Aorta (tissue), 5 donors: ENCODE results near the gene OR2A5. TPM values are rescaled to one million over a fixed set of nuclear protein-coding genes. Genes with fewer than 3 reads are reported as not detected.
A peak's percentile ranks its signal among the peaks of the same experiment; 100 is the strongest.
"Not testable (repeated sequence)": the region's sequence is repeated elsewhere in the genome, so short reads cannot be mapped to it uniquely, and the experiment has no call there.

ENCODE experiments used
- ATAC-seq: fragments of 200-7000 bp; cut with Tn5 transposase; one replicate; pipeline ENCODE4 v1.9.1; 2022; ENCODE audit warnings: moderate library complexity; ENCODE audit not compliant: low FRiP score
- DNase-seq, 2 donors: peaks; one replicate each; pipeline ENCODE4 v3.0.0-alpha.2; 2020
- H3K27ac ChIP-seq, 2 donors: one replicate each; pipeline ENCODE4 v1.5.1; 2013; ENCODE audit warnings: low read length in 2 of 2, mild to moderate bottlenecking in 2 of 2, moderate library complexity in 2 of 2, control low read depth in 1 of 2, inconsistent platforms in 1 of 2, low read depth in 1 of 2
- H3K27me3 ChIP-seq, 2 donors: one replicate each; pipeline ENCODE4 v1.6.1; 2013; ENCODE audit warnings: control low read depth in 1 of 2, low read length in 1 of 2, mild to moderate bottlenecking in 1 of 2, moderate library complexity in 1 of 2; ENCODE audit not compliant: insufficient read depth in 2 of 2, control insufficient read depth in 1 of 2
- H3K36me3 ChIP-seq, 2 donors: one replicate each; pipeline ENCODE4 v1.6.1; 2013; ENCODE audit warnings: control low read depth in 1 of 2, low read length in 1 of 2, mild to moderate bottlenecking in 1 of 2; ENCODE audit not compliant: insufficient read depth in 2 of 2, control insufficient read depth in 1 of 2
- H3K4me1 ChIP-seq, 2 donors: one replicate each; pipeline ENCODE4 v1.6.1; 2013; ENCODE audit warnings: low read length in 2 of 2, control low read depth in 1 of 2, mild to moderate bottlenecking in 1 of 2, moderate library complexity in 1 of 2; ENCODE audit not compliant: insufficient read depth in 2 of 2, control insufficient read depth in 1 of 2
- H3K4me3 ChIP-seq, 2 donors: one replicate each; pipeline ENCODE4 v1.5.1; 2013; ENCODE audit warnings: low read length in 2 of 2, control low read depth in 1 of 2, mild to moderate bottlenecking in 1 of 2
- H3K9me3 ChIP-seq: one replicate; pipeline ENCODE4 v1.6.1; 2013; ENCODE audit warnings: mild to moderate bottlenecking, low read length; ENCODE audit not compliant: control insufficient read depth
- WGBS, 2 donors: extraction: QIAGEN DNeasy Blood & Tissue Kit; methylation state at CpG; one replicate each; pipeline ENCODE4 v1.1.7; 2013; 5-methylcytosine and 5-hydroxymethylcytosine counted together
- intact Hi-C, 2 donors: fragments of 100-400 bp; cut with DNase I; formaldehyde crosslinking; loops; one replicate each; pipeline versions ENCODE4 v1.14.2 to v1.15.0; 2022
- polyA plus RNA-seq, 2 donors: library from polyadenylated mRNA; stranded (reverse); fragments of 200-250 nt; gene quantifications; one replicate each; pipeline ENCODE4 v1.2.3, GENCODE V29; 2013
- total RNA-seq, 2 donors: library from RNA; stranded (reverse); fragmentation: NEBNext Ultra II Directional; extraction: Animal tissue kit (Norgen Biotek cat#: 25700); gene quantifications; one replicate each; pipeline ENCODE4 v1.2.1, GENCODE V29; 2021
- donor health status: healthy with polysubstance abuse.
- donor health status: Bipolar disorder and iron deficiency.
- donor health status: DM: no; HTN: no; CAD: no.
- donor health status: DM: no; HTN: no; CAD: no.
- donor health status: DM: yes; HTN: yes; CAD: no.

OR2A5 gene
- total and polyA plus RNA-seq, 4 donors: not detected

DNA sequence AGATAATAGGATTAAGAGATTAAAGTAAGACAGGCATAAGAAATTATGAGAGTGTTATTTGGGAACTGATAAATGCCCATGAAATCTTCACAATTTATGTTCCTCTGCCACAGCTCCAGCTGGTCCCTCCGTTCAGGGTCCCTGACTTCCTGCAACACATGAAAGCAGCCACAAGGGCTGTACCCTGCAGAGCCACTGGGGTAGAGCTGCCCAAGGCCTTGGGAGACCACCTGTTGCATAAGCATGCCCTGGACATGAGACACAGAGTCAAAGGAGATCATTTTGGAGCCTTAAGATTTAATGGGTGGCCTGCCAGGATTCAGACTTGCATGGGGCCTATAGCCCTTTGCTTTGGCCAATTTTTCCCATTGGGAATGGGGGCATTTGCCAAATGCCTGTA is 37.9 kb upstream of the OR2A5 start:
- intact Hi-C loops, DNase-seq, H3K27ac ChIP-seq, H3K9me3 ChIP-seq, ATAC-seq, H3K4me3 ChIP-seq, H3K36me3 ChIP-seq, H3K4me1 ChIP-seq, H3K27me3 ChIP-seq: not testable (repeated sequence)
- WGBS, 2 donors: 88 to 96% methylated on average over 1 of the region's 1 CpG

DNA sequence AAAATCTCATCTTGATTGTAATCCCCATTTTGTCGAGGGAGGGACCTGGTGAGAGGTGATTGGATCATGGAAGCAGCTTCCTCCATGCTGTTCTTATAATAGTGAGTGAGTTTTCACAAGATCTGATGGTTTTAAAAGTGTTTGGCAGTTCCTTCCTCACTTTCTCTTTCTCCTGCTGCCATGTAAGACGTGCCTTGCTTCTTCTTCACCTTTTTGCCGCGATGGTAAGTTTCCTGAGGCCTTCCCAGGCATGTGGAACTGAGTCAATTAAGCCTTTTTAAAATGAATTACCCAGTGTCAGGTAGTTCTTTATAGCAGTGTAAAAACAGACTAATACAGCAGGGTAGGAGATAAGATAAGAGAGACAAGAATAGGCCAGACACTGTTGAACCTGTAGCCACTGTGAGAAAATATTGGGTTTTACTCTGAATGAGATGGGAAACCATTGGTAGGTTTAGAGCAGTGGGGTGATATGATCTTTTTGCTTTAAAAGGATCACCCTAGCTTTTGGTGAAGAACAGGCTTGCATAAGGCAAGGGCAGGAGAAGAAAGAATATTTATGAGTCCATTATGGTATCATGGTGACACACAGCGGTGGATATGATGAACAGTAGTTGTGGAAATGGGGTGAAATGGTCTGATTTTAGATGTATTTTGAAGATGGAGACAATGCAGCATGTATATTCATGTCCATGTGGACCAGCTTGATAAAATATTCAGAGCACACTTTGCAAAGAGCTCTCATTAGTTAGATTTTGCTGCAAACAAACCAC is 37.1 kb upstream of the OR2A5 start:
- Histone ChIP-seq H3K4me3 (no peak overlapping the region), H3K9me3 (no peaks in the 10 kb centered on the region), H3K27ac (no peak overlapping the region), H3K4me1 (no peaks in the 10 kb centered on the region), H3K27me3 (no peaks in the 10 kb centered on the region), H3K36me3 (no peaks in the 10 kb centered on the region)
- DNase-seq: no peak
- intact Hi-C loops: no loop called here
- ATAC-seq: no peak
- 84 to 92% methylated on average over 5 of the region's 5 CpGs for WGBS, 2 donors

DNA sequence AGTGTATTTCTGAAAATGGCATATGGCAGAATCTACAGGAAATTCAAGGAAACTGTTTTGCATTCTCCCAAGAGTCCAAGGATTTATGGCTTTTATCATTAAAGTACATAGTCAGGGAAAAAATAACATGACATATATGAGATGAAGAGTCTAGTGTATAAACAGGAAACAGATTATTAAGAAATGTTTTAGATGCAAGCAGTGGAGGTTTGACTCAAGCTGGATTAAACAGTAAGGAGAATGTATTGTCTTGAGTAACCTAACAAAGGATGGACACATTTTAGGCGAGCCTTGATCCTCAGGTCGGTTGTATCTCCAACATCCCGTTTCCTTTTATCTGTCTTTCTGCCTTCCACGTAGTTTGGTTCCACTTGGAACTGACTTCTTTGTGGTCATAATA is 30.7 kb upstream of the OR2A5 start:
- H3K27me3 ChIP-seq: no peaks in the 10 kb centered on the region
- DNase-seq (no peak), ATAC-seq (no peak)
- H3K36me3 ChIP-seq: no peaks in the 10 kb centered on the region
- H3K27ac ChIP-seq: no peak overlapping the region
- intact Hi-C loops: no loop called here
- no peak overlapping the region for H3K4me3 ChIP-seq
- 77 to 93% methylated on average over 4 of the region's 4 CpGs for WGBS, 2 donors
- peaks cover 0 to 3% of the 10 kb centered on the region in 2 donors for H3K4me1 ChIP-seq
- H3K9me3 ChIP-seq: no peaks in the 10 kb centered on the region

DNA sequence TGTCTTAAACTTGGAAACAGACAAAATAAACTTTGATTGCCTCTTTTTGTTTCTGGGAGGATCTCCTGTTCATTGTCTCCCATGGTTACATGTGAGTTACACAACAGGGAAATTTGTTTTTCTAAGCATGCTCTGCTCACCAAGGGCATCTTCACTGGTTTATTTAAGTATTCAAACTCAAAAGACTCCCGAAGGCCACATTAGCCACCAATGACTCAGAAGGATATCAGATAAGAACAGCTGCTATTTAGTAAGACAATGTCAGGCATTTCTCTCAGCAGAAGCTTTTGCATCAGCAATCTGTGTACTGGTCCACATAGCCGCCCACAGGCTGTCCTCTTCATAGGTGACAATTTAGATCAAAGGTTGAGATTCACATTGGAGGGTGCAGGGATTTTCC is 29.3 kb upstream of the OR2A5 start:
- Histone ChIP-seq H3K27me3 (no peaks in the 10 kb centered on the region), H3K27ac (no peak overlapping the region), H3K4me1 (peaks cover 0 to 3% of the 10 kb centered on the region in 2 donors), H3K36me3 (no peaks in the 10 kb centered on the region), H3K4me3 (no peak overlapping the region), H3K9me3 (no peaks in the 10 kb centered on the region)
- 40 to 44% methylated on average over 2 of the region's 2 CpGs for WGBS, 2 donors
- no peak for DNase-seq
- intact Hi-C loops: no loop called here
- peak; percentile 60 for ATAC-seq

DNA sequence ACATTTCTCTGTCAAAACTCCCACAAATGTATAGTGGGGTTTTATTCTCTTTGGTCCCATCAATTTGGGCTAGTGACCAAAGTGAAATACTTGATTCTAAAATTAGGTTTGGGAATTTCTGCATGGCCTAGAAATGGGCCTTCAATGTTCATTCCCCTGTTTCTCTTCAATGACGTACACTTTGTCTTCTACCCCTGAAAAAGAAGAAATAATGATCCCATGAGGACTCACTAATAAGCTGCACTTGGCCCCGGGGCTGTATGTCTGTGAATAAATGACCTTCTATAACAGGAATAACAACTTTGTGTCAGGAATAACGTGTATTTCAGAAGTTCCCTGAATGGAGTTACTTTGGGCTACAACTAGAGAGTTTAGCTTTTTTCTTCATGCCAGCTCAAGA is 28.4 kb upstream of the OR2A5 start:
- intact Hi-C loops: no loop called here
- WGBS, 2 donors: 26 to 53% methylated on average over 3 of the region's 3 CpGs

DNA sequence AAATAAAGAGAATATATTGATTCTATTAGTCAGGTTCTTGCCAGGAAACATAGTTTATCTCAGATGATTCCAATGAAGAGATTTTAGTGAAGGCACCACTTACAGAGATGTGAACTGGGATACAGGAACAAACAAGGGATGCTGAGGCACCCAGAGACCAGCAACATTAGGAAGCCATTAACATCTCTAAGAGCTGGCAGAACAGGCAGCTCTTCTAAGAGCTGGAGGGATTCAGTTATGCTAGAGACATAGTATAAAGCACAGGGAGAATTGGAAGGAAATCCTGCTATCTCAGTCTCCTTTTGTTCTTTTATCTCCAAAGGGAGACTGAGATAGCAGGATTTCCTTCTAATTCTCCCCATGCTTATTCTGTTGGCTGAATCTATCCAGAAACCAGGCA is 26.6 kb upstream of the OR2A5 start:
- H3K27me3 ChIP-seq: no peaks in the 10 kb centered on the region
- peaks cover 0 to 3% of the 10 kb centered on the region in 2 donors for H3K4me1 ChIP-seq
- no peaks in the 10 kb centered on the region for H3K9me3 ChIP-seq
- intact Hi-C loops: no loop called here
- H3K27ac ChIP-seq: no peak overlapping the region
- no peak overlapping the region for H3K4me3 ChIP-seq
- no peaks in the 10 kb centered on the region for H3K36me3 ChIP-seq
- no peak for ATAC-seq
- DNase-seq: no peak

More for the DNA sequence above, 28.4 kb upstream of the OR2A5 start:
- no peak for ATAC-seq
- H3K4me3 ChIP-seq: no peak overlapping the region
- no peaks in the 10 kb centered on the region for H3K9me3 ChIP-seq
- peaks cover 0 to 3% of the 10 kb centered on the region in 2 donors for H3K4me1 ChIP-seq
- no peaks in the 10 kb centered on the region for H3K36me3 ChIP-seq
- no peak for DNase-seq
- no peaks in the 10 kb centered on the region for H3K27me3 ChIP-seq
- H3K27ac ChIP-seq: no peak overlapping the region

DNA sequence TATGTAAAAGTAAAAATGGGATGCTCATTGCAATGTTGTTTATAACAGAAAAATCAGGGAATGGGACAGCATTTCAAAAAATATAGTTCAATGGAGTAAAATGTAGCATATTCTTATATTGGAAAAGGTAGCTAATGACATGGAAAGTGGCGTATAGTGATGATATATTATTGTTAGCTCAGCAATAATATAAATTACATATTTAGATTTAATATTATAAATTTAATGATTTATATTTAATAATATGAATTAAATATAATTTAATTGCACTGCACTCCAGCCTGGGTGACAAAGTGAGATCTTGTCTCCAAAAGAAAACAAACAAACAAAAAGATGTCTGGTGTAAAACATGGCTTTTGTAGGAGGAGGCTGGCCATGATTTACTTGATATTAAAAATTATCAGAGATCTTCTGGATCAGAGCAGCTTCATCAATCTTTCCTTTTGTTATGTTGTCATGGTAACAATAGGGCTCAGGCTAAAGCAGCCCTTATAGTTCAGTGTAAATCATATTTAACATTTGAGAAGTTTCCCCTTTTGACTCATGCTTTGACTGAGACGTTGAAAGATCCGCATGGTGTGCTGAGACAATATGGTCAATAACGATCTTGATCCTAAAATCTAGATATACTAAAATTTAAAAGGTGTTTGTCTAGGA is 25.4 kb upstream of the OR2A5 start:
- H3K36me3 ChIP-seq: no peaks in the 10 kb centered on the region
- H3K27me3 ChIP-seq: no peaks in the 10 kb centered on the region
- DNase-seq: no peak
- 79 to 83% methylated on average over 4 of the region's 4 CpGs for WGBS, 2 donors
- H3K9me3 ChIP-seq: no peaks in the 10 kb centered on the region
- intact Hi-C loops: no loop called here
- no peak overlapping the region for H3K27ac ChIP-seq
- H3K4me3 ChIP-seq: no peak overlapping the region
- peaks cover 0 to 3% of the 10 kb centered on the region in 2 donors for H3K4me1 ChIP-seq
- ATAC-seq: no peak

DNA sequence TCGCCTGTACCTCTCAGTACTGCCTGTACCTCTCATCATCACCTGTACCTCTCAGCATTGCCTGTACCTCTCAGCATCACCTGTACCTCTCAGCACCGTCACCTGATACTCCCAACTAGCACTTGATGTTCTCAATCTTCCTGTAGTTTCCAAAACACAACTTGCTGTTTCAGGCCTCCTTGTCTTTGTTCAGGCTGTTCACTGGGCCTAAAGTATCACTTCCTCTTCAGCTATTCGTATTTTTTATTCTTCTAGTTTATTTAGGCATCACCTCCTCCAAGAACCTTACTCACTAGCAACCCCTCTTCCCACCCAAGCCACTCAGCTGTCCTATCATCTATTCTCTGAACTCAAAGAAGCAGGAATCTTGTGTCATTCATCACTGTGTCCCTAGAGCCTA is 24.5 kb upstream of the OR2A5 start:
- no peaks in the 10 kb centered on the region for H3K36me3 ChIP-seq
- H3K9me3 ChIP-seq: no peaks in the 10 kb centered on the region
- peaks cover 0 to 3% of the 10 kb centered on the region in 2 donors for H3K4me1 ChIP-seq
- WGBS, 2 donors: 77 to 86% methylated on average over 3 of the region's 3 CpGs
- intact Hi-C loops: no loop called here
- H3K4me3 ChIP-seq: no peak overlapping the region
- DNase-seq: no peak
- H3K27ac ChIP-seq: no peak overlapping the region
- no peak for ATAC-seq
- H3K27me3 ChIP-seq: no peaks in the 10 kb centered on the region
